H1 (cell line): Measurements from ENCODE around the gene MEX3C. TPM values are rescaled to one million over a fixed set of nuclear protein-coding genes. Genes with fewer than 3 reads are reported as not detected.

Source experiments
- KDM4A ChIP-seq: IDR thresholded peaks from one replicate; pipeline ENCODE4 v1.7.1; 2012; ENCODE audit warnings: low read depth, mild to moderate bottlenecking, moderate library complexity, low read length, inconsistent platforms; ENCODE audit not compliant: severe bottlenecking
- MAFK ChIP-seq: IDR thresholded peaks from 2 replicates; pipeline ENCODE4 v1.6.1; 2012; ENCODE audit warnings: low read depth, mild to moderate bottlenecking, improper control_type of control experiment, low read length
- NANOG ChIP-seq: IDR thresholded peaks from 2 replicates; pipeline ENCODE4 v1.6.1; 2011; ENCODE audit warnings: low read length, low read depth, mild to moderate bottlenecking, inconsistent platforms; ENCODE audit not compliant: insufficient read depth, poor library complexity, severe bottlenecking
- PHF8 ChIP-seq: fragments of 200-600 bp; sonication (generic); conservative IDR thresholded peaks from 2 replicates; pipeline ENCODE4 v1.7.1; 2012; ENCODE audit warnings: low read depth, mild to moderate bottlenecking, inconsistent platforms, low read length, moderate library complexity
- SP2 ChIP-seq: IDR thresholded peaks from 2 replicates; pipeline ENCODE4 v1.6.1; 2012; ENCODE audit warnings: mild to moderate bottlenecking, low read length, inconsistent platforms
- SP4 ChIP-seq: IDR thresholded peaks from 2 replicates; pipeline ENCODE4 v1.6.1; 2012; ENCODE audit warnings: low read length, inconsistent platforms
- polyA plus RNA-seq, 7 experiments: library from polyadenylated mRNA; depleted of rRNA in 3 of 7; stranded (reverse) in 5 of 7; unstranded in 2 of 7; fragments of >200 nt in 5 of 7; fragments of 200-250 nt in 2 of 7; gene quantifications; 1 replicate in 5 of 7; 2 replicates in 1 of 7; 4 replicates in 1 of 7; pipeline versions ENCODE4 v1.2.1 to v1.2.3, GENCODE V29; 2011 to 2013; ENCODE audit warnings: missing spikeins in 2 of 7, mixed read lengths in 2 of 7
- total RNA-seq: library from RNA; stranded (reverse); fragmentation: NEBNext Ultra II Directional; extraction: Animal tissue kit (Norgen Biotek cat#: 25700); gene quantifications from 2 replicates; pipeline ENCODE4 v1.2.1, GENCODE V29; 2021

MEX3C gene
- total and polyA plus RNA-seq, 2 of the 8 experiments (the other 6 are each of a cell fraction or from before 2014, with no cell fraction given) = 48.2 to 103 TPM

- TF ChIP-seq SP2 = no peak
- TF ChIP-seq NANOG = no peak
- TF ChIP-seq KDM4A = no peak
- TF ChIP-seq MAFK = no peak
- TF ChIP-seq PHF8 = no peak
- no peak for TF ChIP-seq SP4
These were observed 27.8 kb downstream of the MEX3C start (continued) for GRCh38 chr18:51169731-51170130.
